NCI-H128 (cell line): Measurements from ENCODE around the gene PHF19.

Experiments used
- DNase-seq: peaks from one replicate; lab custom pipeline; 2025; ENCODE audit not compliant: unreplicated experiment; lab: John Stamatoyannopoulos, UW

Gene PHF19

DNA sequence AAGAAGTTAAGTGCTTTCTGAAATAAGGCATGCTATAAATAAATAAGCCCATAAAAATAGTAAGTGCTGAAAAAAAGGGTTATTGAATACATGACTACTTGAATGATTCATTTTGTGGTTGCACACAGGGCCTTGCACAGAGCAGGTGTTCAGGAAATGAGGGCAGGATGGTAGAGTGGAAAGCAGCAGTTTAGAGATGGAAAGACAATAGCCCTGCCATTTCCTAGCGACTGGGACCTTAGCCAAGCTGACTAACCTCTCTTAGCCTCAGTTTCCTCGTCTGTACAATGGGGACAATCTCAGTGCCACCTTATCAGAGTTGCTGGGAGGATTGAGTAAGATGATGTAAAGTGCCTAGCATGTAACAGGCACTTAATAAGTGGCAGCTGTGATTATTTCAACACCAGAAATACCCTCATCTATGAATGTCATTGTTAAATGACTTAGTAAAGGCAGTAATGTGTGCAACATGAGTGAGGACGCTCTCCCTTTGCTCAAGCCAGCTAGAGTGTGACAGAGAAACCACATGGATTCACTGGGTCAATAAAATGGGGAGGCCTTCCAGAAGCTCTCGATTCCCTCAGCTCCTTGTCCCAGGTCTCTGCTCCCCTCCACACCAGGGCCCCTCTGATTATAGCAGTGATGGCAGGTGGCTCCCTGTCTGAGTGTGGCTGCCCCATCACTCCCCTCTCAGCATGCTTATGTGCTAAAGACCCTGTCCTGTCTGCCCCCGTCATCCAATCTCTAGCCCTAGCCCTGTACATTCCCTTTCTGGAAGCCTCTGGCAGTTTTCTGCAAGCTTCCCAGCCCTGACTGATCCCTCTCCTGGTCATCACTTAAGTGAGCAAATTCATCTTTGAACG lies 16.0 kb upstream of the PHF19 start:
- peak; percentile 17 for DNase-seq

GRCh38 chr9:120891884-120892747 lies 15.1 kb upstream of the PHF19 start:
- DNase-seq = no peak

GRCh38 chr9:120891245-120891883 lies 14.4 kb upstream of the PHF19 start:
- DNase-seq = no peak

GRCh38 chr9:120890320-120891244 lies 13.6 kb upstream of the PHF19 start:
- DNase-seq = no peak

DNA sequence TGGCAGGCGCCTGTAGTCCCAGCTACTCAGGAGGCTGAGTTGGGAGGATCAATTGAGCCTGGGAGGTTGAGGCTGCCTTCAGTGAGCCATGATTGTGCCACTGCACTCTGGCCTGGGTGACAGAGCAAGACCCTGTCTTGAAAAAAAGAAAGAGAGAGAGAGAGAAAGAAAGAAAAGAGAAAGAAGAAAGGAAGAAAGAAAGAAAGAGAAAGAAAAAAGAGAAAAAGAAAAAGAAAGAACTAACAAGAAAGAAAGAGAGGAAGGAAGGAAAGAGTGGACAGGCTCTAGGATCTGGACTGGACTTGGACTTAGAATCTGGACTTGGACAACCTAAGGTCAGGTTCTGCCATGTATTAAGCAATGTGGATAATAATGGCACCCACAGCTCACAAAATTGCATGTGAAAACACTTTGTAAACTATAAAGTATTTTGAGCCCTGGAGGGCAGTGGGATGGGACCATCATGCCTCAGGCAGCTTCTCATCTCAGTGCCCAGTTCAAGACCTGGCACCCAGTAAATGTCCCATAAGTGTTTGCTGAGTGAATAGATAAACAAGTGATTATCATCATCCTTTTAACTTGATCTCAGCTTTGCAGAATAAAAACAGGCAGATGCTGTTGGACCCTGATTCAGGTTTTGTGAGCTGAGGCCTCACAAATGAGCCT lies 12.8 kb upstream of the PHF19 start:
- DNase-seq = no peak

- no peak for DNase-seq
Observed at GRCh38 chr9:120888626-120889025, 11.6 kb upstream of the PHF19 start.

DNA sequence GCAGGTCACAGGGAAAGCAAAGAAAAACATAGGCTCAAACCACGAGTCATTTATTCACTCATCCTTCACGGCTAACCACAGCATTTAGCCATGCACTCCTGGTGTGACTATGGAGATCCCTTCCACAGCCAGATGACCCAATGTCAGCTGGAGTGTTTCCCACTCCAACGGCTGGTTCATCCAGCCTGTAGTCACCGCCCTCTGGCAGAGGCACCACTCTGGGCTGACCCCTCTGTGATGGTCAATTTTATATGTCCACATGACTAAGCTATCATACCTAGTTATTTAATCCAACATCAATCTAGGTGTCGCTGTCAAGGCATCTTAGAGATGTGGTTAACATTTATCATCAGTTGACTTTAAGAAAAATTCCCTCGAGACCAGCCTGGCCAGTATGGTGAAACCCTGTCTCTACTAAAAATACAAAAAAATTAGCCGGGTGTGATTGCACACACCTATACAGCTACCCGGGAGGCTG lies 9.5 kb upstream of the PHF19 start:
- no peak for DNase-seq

DNA sequence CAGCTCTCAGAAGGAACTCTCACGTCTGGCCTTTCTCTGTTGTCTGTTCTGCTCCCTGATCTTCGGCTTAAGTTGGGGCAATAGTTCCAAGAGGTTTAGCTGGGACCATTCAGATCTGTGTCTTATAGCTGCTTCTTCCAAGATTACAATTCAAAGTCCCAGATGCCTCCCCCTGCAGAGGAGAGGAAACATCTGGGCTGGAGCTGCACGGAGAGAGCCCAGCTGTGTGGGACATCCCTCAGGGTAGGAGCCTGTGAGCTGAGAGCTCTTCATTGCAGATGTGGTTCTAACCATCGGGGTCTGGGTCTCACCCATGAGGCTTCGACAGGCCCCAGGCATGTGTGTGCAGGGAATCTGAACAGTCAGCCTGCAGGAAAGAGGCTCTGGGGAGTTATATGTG lies 9.0 kb upstream of the PHF19 start:
- no peak for DNase-seq

DNA sequence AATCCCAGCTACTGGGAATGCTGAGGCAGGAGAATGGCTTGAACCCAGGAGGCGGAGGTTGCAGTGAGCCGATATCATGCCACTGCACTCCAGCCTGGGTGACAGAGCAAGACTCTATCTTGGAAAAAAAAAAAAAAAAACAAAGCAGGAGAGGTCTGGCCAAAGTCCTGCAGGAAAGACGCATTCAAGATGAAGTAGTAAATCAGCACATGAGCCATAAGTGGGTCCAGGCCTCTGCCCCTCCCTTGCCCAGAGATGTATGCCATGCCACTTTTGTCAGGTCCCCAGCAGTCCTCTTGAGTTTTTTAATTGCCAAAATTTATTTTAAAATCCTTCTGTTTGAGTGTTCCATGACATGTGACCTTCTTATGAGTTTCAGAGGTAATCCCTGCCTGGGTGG lies 8.5 kb upstream of the PHF19 start:
- no peak for DNase-seq

- no peak for DNase-seq
Observed at GRCh38 chr9:120883608-120883996, 6.6 kb upstream of the PHF19 start.

DNA sequence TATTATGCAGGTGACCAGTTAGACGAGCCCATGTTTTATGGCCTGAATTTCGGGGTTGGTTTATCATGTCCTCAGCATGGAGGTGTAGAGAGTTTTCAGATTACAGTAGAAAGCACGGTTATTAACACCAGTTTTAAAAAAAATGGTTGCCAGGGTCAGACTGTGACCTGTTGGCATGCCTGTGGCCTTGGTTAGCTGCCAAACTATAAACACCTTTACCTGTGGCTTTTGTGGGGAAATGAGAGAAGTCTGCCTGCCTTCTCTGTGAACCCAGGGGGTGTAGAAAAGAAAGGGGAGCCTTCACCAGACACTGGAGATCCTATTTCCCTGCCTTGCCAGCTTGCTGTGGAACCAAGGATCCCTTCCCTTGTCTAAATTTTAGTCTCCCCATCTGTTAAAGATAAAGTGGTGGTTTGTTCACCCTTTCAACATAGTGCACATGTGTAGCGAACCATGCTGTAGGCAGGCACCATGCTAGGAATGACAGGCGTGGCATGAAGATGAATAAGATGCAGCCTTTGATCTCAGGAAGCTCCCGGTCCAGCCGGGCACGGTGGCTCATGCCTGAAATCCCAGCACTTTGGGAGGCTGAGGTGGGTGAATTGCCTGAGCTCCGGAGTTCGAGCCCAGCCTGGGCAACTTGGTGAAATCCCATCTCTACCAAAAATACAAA lies 6.1 kb upstream of the PHF19 start:
- no peak for DNase-seq

DNA sequence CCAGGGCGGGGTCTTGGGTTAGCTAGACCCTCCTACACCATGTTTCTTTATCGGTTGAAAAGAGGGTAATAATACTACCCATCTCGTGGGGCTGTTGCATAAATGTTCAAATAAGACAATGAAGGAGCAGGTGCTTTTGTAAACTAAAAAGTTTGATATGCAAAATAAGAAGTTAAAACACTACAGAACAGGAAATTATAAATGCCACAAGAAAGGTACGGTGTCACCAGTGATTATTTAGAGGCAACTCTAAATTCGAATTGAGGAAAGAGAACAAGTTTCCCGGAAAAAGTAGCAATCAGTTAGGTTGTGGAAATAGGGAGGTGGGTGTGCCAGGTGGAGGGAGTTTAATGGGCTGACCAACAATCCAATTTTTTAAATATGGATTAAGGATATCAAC lies 2.5 kb upstream of the PHF19 start:
- no peak for DNase-seq

DNA sequence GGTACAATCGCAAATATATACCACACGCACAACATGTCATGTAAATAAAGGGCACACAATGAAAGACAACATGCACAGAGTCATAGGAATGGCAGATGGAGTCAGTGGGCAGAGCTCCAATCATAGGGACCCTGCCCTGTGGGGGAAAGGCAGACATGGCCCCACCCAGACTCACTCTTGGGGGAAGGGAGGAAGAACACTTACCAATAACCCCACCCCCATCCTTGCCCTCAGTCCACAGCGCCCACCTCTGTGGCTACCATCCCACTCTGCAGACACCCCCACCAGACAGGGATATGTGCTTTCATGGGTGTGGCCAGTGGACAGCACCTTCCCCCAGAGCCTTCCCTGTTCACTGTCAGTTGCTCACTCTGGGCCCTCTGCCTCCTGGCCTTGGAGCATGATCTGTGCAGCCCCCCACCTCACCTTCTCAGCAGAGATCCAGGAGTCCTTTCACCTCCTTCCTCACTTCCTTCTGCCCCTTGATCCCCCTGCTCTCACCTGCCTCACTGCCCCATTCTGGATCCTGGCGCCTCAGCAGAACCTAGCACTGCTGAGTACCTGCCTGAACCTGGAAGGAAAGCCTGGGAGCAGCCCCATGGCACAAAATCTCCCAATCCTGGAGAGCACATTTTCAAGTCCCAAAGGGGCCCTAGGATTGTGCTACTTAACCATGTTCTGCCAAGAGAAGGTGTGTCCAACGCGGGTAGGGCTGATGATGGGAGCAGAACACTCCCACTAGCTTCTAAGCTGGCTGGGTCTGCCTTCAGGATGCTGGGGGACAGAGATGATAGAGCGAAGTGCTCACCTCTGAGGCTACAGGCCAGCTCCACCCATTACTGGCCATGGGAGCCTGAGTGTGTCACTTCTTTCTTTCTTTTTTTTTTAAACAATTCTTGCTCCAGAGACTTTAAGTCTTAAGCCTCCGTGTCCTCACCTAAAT lies 1.5 kb upstream of the PHF19 start:
- DNase-seq = no peak

DNA sequence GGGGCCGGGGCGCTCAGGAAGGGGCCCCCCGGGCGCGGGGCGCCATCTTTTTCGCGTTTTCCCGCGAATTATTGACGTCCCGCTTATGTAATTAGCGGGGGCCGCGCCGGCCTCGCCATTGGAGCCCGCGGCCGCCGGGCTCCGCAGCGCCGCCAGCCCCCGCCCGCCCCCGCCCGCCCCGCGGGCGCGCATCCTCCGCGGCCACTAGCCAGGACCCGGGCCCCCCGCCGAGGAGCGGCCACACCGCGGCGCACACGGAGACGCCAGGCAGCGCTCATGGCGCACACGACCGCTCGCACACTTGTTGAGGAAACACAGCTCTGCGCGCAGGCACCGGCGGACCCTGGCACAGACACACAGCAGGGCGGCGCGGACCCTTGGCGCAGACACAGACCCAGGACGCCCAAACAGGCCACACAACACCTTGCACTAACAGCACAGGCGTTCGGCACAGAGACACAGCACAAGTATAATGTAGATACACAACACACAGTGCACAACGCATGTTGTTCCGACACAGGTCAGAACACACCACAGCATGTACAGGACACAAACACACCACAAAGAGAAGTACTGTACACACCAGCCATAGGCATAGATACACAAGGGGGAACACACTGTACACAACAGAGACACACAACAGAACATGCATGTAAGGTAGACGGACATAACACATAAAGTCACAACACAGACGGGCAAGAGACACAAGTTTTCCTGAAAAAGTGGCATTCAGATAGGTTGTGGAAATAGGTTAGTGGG lies 467 bp upstream of the PHF19 start:
- peak; percentile 48 for DNase-seq

DNA sequence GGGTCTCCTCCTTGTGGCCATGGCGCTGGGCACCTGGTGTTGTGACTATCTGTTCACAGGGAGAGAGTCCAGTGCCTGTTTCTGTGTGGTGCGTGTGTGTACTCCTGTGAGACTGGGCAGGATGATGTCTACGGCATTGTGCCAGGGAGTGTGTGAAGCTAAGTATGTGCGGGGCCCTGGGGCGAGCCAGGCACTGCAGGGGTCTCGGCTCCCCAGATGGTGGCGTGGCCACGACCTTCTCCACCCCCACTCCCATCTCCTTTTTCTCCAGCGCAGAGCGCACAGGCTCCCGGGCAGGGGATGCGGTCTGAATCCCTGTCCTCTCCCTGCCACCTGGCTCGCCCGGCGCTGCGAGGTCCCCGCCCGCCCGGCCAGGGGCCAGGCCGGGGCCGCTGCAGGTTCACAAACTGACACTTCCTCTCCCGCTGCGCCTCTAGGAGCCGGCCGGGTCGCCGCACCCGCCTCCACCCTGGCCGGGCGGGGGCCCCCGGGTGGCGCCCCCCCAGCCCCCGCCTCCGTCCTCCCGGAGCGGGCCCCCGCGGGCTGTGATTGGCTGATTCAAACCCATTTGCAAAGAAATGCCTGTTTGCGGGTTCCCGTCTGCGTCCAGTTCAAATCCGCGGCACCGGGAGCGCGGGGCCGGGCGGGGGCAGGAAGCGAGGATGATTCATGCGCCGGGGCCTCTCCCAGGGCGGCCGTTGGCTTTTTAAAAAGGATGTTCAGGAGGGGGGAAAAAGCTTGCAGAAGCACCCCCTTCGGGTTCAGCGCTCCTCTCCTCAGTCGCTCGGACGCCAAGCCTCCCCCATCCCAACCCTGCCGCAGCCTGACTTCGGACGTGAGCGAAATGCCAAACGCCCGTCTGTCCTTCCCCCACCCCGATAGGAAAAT lies 790 bp downstream of the PHF19 start:
- peak; percentile 46 for DNase-seq

- no peak for DNase-seq
Observed at GRCh38 chr9:120875643-120875953, 1.4 kb downstream of the PHF19 start.

DNA sequence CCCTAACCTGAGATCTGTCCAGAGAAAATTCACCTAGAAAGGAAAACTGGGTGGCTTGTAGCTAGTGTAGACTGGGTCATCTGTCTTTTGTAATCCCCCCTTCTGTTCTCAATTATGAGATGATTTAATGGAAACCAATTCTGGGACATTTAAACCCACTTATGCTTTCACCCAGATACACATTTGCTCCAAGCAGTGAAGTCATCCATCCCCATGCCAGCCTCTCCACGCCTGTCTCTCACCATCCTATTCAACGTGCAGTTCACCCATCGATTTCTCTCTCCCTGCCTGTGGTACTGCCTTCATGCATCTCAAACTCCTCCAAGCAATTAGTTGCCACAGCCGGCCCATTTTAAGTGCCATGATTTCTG lies 1.8 kb downstream of the PHF19 start:
- no peak for DNase-seq
